GM12864 (cell line): ENCODE results near the gene OXNAD1.

Experiments
- DNase-seq: peaks from one replicate; pipeline ENCODE4 v3.0.0-alpha.2; 2011; ENCODE audit warnings: low read depth
- H3K4me3 ChIP-seq: 2 replicates; pipeline ENCODE4 v1.5.1; 2011; ENCODE audit warnings: mild to moderate bottlenecking, low read depth, low read length, control low read depth
- CTCF ChIP-seq: IDR thresholded peaks from 2 replicates; pipeline ENCODE4 v1.5.1; 2011; ENCODE audit warnings: low read depth, mild to moderate bottlenecking, moderate library complexity, low read length, control low read depth, inconsistent platforms; ENCODE audit errors: missing control alignments

OXNAD1 gene

GRCh38 chr3:16349986-16350596 lies 85.1 kb downstream of the OXNAD1 start:
- TF ChIP-seq CTCF: no peak
- no peak for DNase-seq
- H3K4me3 ChIP-seq: no peak overlapping the region

- no peak overlapping the region for H3K4me3 ChIP-seq
- no peak for TF ChIP-seq CTCF
- no peak for DNase-seq
These were observed 85.7 kb downstream of the OXNAD1 start for GRCh38 chr3:16350597-16351318.

- DNase-seq: no peak
- no peak overlapping the region for H3K4me3 ChIP-seq
- no peak for TF ChIP-seq CTCF
These were observed 87.4 kb downstream of the OXNAD1 start for GRCh38 chr3:16352428-16352827.

- H3K4me3 ChIP-seq: no peak overlapping the region
- no peak for DNase-seq
- TF ChIP-seq CTCF: no peak
These were observed 89.3 kb downstream of the OXNAD1 start for GRCh38 chr3:16354291-16354690.
